ENCODE results near the gene NRROS. TPM values are rescaled to one million over a fixed set of nuclear protein-coding genes. Genes with fewer than 3 reads are reported as not detected.

NRROS gene
- total RNA-seq, 1 experiment from 2014 or later: 3.2 TPM

- in situ Hi-C loops (cut with HindIII; ENCODE audit: low pct_unique_long_range_greater_than_20kb, low sequenced_read_pairs): no loop called here
- DNase-seq (ENCODE audit: low read depth, low spot score): no peak
Measured at GRCh38 chr3:196694941-196695848, 55.7 kb downstream of the NRROS start.

DNA sequence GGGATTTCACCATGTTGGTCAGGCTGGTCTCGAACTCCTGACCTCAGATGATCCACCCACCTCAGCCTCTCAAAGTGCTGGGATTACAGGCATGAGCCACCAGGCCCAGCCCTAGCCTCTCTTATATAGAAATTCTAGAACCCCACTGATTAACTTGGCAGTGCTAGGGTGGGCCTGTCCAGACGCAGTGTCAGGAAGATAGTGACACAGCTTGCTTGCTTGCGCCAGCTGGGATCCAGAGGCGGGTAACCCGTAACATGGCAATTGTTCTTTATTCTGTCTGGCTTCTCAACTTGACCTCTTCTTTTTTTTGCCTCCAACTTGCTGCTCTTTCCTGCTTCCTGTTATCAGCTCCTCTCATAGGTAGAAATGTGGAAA lies 56.3 kb downstream of the NRROS start:
- in situ Hi-C loops (cut with HindIII; ENCODE audit: low pct_unique_long_range_greater_than_20kb, low sequenced_read_pairs): no loop called here

DNA sequence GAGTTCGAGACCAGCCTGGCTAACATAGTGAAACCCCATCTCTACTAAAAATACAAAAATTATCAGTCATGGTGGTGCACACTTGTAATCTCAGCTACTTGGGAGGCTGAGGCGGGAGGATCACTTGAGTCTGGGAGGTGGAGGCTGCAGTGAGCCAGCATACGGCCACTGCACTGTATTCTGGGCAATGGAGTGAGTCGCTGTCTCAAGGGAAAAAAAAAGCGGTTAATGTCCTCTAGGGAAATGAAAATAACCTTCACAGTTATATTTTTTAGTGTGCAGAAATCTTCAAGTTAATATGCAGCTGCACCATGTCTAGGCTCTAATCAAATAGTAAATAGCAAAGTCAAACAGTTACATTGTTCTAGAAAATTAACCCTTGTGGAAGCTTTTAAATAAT lies 57.8 kb downstream of the NRROS start:
- in situ Hi-C loops (cut with HindIII; ENCODE audit: low pct_unique_long_range_greater_than_20kb, low sequenced_read_pairs): no loop called here
- DNase-seq (ENCODE audit: low read depth, low spot score): no peak

More for the DNA sequence above, 56.3 kb downstream of the NRROS start:
- no peak for DNase-seq (ENCODE audit: low read depth, low spot score)

DNA sequence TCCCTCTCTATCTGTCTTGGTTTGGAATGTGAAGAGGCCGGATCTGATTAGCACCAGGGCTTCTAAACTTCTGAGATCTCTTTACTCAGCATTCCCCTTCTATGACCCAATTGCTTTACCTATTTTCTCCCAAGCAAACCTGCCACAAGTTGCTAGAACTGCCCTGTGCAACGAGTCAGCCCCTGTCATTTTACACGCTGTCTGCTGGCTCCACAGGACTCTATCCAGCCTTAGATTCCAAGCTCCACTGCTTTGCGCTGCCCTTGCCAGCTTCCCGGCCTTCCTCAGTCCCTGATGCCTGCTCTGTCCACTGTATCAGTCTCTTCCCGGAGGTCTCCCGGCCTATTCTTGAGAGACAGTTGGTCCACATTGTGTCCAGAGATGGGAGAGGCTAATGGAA lies 60.3 kb downstream of the NRROS start:
- DNase-seq (ENCODE audit: low read depth, low spot score): no peak
- in situ Hi-C loops (cut with HindIII; ENCODE audit: low pct_unique_long_range_greater_than_20kb, low sequenced_read_pairs): no loop called here

DNA sequence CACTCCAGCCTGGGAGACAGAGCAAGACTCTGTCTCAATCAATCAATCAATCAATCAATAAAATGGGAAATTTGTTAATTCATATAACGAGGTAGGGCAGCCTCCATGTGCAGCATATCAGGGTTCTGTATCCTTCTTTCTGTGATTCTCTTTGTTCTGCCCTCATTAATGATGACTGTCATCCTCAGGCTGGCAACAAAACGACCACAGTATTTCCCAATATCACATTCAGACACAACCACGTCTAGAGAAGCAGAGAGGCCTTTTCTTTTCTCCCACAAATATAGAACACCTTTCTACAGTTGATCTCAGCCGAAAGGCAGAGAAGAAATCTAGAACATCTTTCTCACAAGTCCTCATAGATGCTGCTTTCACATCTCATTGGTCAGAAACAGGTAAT lies 61.3 kb downstream of the NRROS start:
- no peak for DNase-seq (ENCODE audit: low read depth, low spot score)
- in situ Hi-C loops (cut with HindIII; ENCODE audit: low pct_unique_long_range_greater_than_20kb, low sequenced_read_pairs): no loop called here

GRCh38 chr3:196706327-196706726 lies 66.8 kb downstream of the NRROS start:
- in situ Hi-C loops (cut with HindIII; ENCODE audit: low pct_unique_long_range_greater_than_20kb, low sequenced_read_pairs): no loop called here
- DNase-seq (ENCODE audit: low read depth, low spot score): peak; percentile 46

- DNase-seq (ENCODE audit: low read depth, low spot score): no peak
- in situ Hi-C loops (cut with HindIII; ENCODE audit: low pct_unique_long_range_greater_than_20kb, low sequenced_read_pairs): no loop called here
Measured at GRCh38 chr3:196706731-196707130, 67.2 kb downstream of the NRROS start.

DNA sequence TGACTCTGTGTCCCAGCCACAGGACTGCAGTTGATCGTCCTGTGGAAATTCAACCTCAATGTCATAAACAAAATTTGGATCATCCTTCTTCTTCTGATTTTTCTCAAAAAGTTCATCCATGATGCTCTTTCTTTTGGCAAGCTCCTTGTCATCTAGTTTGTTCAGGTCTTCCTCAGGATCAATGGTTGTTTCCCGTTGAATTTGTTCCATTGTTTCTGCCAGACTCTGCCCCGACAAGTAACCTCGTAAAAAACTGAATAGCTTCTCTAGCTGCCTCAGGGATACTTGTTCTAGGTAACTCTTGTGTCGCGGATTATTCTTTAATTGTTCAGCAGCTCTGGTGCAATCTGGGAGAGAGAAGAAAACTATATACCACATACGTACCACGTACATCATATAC lies 68.1 kb downstream of the NRROS start:
- in situ Hi-C loops (cut with HindIII; ENCODE audit: low pct_unique_long_range_greater_than_20kb, low sequenced_read_pairs): no loop called here
- no peak for DNase-seq (ENCODE audit: low read depth, low spot score)

- DNase-seq (ENCODE audit: low read depth, low spot score): no peak
- in situ Hi-C loops (cut with HindIII; ENCODE audit: low pct_unique_long_range_greater_than_20kb, low sequenced_read_pairs): no loop called here
Measured at GRCh38 chr3:196708467-196708866, 69.0 kb downstream of the NRROS start.

Small RNA genes lying within 50 kb of the gene (small RNA-seq; reads per million reads assigned to genes)
- gene RNU6-646P: 0 reads per million in 2 experiments

Other genes with a start within 250 kb of the NRROS start
- 10.0 and 13.3 TPM in 2 replicates for gene UBXN7, start 207.3 kb upstream of the NRROS start, total RNA-seq (2014; rRNA removed; shearing (Covaris generic))
- gene RNF168, start 135.9 kb upstream of the NRROS start, total RNA-seq (2014; rRNA removed; shearing (Covaris generic)): 7.1 and 7.7 TPM in 2 replicates
- gene SMCO1, start 124.3 kb upstream of the NRROS start, total RNA-seq (2014; rRNA removed; shearing (Covaris generic)): not detected in 2 replicates
- 6.6 and 7.1 TPM in 2 replicates for gene WDR53, start 71.1 kb upstream of the NRROS start, total RNA-seq (2014; rRNA removed; shearing (Covaris generic))
- gene FBXO45, start 71.0 kb upstream of the NRROS start, total RNA-seq (2014; rRNA removed; shearing (Covaris generic)): 14.0 and 15.8 TPM in 2 replicates
- 4.5 and 6.7 TPM in 2 replicates for gene CEP19, start 72.6 kb downstream of the NRROS start, total RNA-seq (2014; rRNA removed; shearing (Covaris generic))
- gene PIGX, start 72.7 kb downstream of the NRROS start, total RNA-seq (2014; rRNA removed; shearing (Covaris generic)): 51.5 and 58.9 TPM in 2 replicates
- gene PAK2, start 100.2 kb downstream of the NRROS start, total RNA-seq (2014; rRNA removed; shearing (Covaris generic)): 26.7 and 30.8 TPM in 2 replicates
- 40.0 and 41.9 TPM in 2 replicates for gene SENP5, start 228.2 kb downstream of the NRROS start, total RNA-seq (2014; rRNA removed; shearing (Covaris generic))